ENCODE results near the gene OR2T2. TPM values are rescaled to one million over a fixed set of nuclear protein-coding genes. Genes with fewer than 3 reads are reported as not detected.
"Not testable (repeated sequence)": the region's sequence is repeated elsewhere in the genome, so short reads cannot be mapped to it uniquely, and the experiment has no call there.

The OR2T2 gene
- polyA plus RNA-seq, 3 donors: not detected

DNA sequence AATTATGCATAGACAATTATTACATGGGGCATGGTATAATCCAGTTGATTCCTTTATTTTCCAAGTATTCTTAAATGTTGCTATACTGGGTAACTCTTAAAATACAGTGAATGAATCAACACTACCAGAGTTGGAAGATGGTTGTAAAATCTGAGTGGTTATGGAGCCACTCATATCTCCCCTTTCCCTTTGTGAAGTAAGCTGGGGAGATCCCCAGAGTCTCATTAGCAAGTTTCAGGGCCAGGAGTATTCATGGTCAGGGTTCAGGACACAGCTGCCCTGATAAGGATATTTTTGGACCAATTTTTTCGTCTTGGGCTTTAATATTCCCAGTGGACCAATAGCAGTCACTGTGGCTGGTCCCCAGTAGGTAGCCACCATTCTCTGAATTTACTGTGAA lies 6.8 kb upstream of the OR2T2 start:
- H3K27ac Mint-ChIP-seq; H3K4me1 Mint-ChIP-seq; H3K4me1 ChIP-seq (ENCODE audit: control insufficient read depth in 1 of 2, insufficient read depth in 2 of 2, low read length in 2 of 2); H3K9me3 Mint-ChIP-seq; H3K4me3 ChIP-seq (replicated peaks in 1 of 3; ENCODE audit: low read depth in 2 of 3, low read length in 3 of 3); H3K27me3 Mint-ChIP-seq (ENCODE audit: low read depth in 3 of 3); DNase-seq; H3K27me3 ChIP-seq (ENCODE audit: control insufficient read depth in 2 of 2, insufficient read depth in 2 of 2, low read length in 2 of 2); H3K4me2 ChIP-seq (replicated peaks; ENCODE audit: extremely low read depth, low read length, poor library complexity, severe bottlenecking); H3K36me3 ChIP-seq (replicated peaks in 1 of 2; ENCODE audit: control insufficient read depth in 1 of 2, insufficient read depth in 2 of 2, low read length in 2 of 2); H3K79me2 ChIP-seq (ENCODE audit: insufficient read depth, low read length); H3K36me3 Mint-ChIP-seq; H4K20me1 ChIP-seq (ENCODE audit: insufficient read depth, low read length); H3K9ac ChIP-seq (ENCODE audit: insufficient read depth, low read length, poor library complexity, severe bottlenecking); intact Hi-C loops (cut with micrococcal nuclease); H3K4me3 Mint-ChIP-seq; H3K9me3 ChIP-seq (replicated peaks in 1 of 2; ENCODE audit: control insufficient read depth in 1 of 2, insufficient read depth in 1 of 2, low read length in 2 of 2); H2AFZ ChIP-seq (ENCODE audit: insufficient read depth, low read depth, low read length, poor library complexity, severe bottlenecking); H3K27ac ChIP-seq (ENCODE audit: low read depth in 1 of 2, low read length in 2 of 2): not testable (repeated sequence)
- no CpG with 5 or more reads among the region's 1 CpG for WGBS (ENCODE audit: insufficient coverage)

DNA sequence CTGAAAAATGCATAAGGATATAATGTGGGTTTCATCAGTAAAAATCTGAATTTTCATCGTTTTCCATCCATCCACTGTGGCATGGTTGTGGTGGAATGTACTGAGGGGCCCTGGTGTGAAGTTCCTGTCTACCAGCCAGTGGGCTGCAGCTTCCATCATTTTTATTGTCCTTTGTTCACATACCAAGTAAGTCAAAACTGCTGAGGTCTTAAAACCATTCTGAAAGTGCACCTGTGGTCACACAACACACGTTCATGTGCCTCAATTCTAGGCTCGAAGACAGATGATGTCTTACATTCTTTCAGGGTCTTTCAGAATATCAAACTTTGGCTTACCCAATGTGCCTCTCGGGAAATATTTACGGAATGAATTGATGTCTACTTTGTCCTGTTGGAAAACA lies 6.2 kb upstream of the OR2T2 start:
- H3K27me3 ChIP-seq (ENCODE audit: control insufficient read depth in 2 of 2, insufficient read depth in 2 of 2, low read length in 2 of 2); H3K4me3 Mint-ChIP-seq; H4K20me1 ChIP-seq (ENCODE audit: insufficient read depth, low read length); H3K9ac ChIP-seq (ENCODE audit: insufficient read depth, low read length, poor library complexity, severe bottlenecking); H3K36me3 Mint-ChIP-seq; H3K4me1 ChIP-seq (ENCODE audit: control insufficient read depth in 1 of 2, insufficient read depth in 2 of 2, low read length in 2 of 2); H3K27ac ChIP-seq (ENCODE audit: low read depth in 1 of 2, low read length in 2 of 2); intact Hi-C loops (cut with micrococcal nuclease); H3K4me1 Mint-ChIP-seq; H3K4me2 ChIP-seq (replicated peaks; ENCODE audit: extremely low read depth, low read length, poor library complexity, severe bottlenecking); H3K36me3 ChIP-seq (replicated peaks in 1 of 2; ENCODE audit: control insufficient read depth in 1 of 2, insufficient read depth in 2 of 2, low read length in 2 of 2); H3K79me2 ChIP-seq (ENCODE audit: insufficient read depth, low read length); DNase-seq; H3K27ac Mint-ChIP-seq; H3K4me3 ChIP-seq (replicated peaks in 1 of 3; ENCODE audit: low read depth in 2 of 3, low read length in 3 of 3); H3K9me3 Mint-ChIP-seq; H3K27me3 Mint-ChIP-seq (ENCODE audit: low read depth in 3 of 3); H3K9me3 ChIP-seq (replicated peaks in 1 of 2; ENCODE audit: control insufficient read depth in 1 of 2, insufficient read depth in 1 of 2, low read length in 2 of 2); H2AFZ ChIP-seq (ENCODE audit: insufficient read depth, low read depth, low read length, poor library complexity, severe bottlenecking): not testable (repeated sequence)
- 89% methylated on average over 2 of the region's 5 CpGs for WGBS (ENCODE audit: insufficient coverage)

DNA sequence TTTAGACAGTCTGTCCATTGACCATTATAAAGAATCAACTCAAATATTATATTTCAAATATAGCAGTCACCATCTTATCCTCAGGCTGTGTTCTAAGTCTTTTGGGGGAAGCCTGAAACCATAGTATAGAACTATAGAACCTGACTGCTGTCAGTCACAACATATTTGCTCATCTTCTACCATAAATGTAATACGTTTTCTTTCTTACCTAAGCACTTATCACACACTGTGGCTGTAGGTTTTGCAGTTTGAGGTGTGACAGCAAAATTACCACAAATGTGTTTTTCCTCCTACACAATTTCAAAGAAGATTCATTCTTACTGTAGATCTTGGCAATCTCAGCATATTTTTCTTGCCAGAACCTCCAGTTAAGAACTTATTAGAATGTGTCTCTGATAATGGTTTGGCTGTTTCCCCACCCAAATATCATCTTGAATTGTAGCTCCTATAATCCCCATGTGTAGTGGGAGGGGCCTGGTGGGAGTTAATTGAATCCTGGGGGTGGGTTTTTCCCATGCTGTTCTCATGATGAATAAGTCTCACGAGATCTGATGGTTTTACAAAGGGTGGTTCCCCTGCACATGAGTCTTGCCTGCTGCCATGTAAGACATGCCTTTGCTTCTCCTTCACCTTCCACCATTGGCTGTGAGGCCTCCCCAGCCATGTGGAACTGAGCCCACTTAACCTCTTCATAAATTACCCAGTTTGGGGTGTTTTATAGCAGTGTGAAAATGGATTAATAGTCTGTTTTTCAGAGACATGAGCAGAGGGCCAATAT lies 2.7 kb upstream of the OR2T2 start:
- H2AFZ ChIP-seq (ENCODE audit: insufficient read depth, low read depth, low read length, poor library complexity, severe bottlenecking); H3K9ac ChIP-seq (ENCODE audit: insufficient read depth, low read length, poor library complexity, severe bottlenecking); H3K4me3 ChIP-seq (replicated peaks in 1 of 3; ENCODE audit: low read depth in 2 of 3, low read length in 3 of 3); H3K36me3 ChIP-seq (replicated peaks in 1 of 2; ENCODE audit: control insufficient read depth in 1 of 2, insufficient read depth in 2 of 2, low read length in 2 of 2); H3K79me2 ChIP-seq (ENCODE audit: insufficient read depth, low read length); H3K27ac ChIP-seq (ENCODE audit: low read depth in 1 of 2, low read length in 2 of 2); H3K27me3 ChIP-seq (ENCODE audit: control insufficient read depth in 2 of 2, insufficient read depth in 2 of 2, low read length in 2 of 2); H3K4me1 Mint-ChIP-seq; H3K9me3 ChIP-seq (replicated peaks in 1 of 2; ENCODE audit: control insufficient read depth in 1 of 2, insufficient read depth in 1 of 2, low read length in 2 of 2); DNase-seq; H4K20me1 ChIP-seq (ENCODE audit: insufficient read depth, low read length); H3K36me3 Mint-ChIP-seq; H3K27me3 Mint-ChIP-seq (ENCODE audit: low read depth in 3 of 3); H3K27ac Mint-ChIP-seq; H3K4me1 ChIP-seq (ENCODE audit: control insufficient read depth in 1 of 2, insufficient read depth in 2 of 2, low read length in 2 of 2); H3K4me2 ChIP-seq (replicated peaks; ENCODE audit: extremely low read depth, low read length, poor library complexity, severe bottlenecking); H3K9me3 Mint-ChIP-seq; H3K4me3 Mint-ChIP-seq; intact Hi-C loops (cut with micrococcal nuclease): not testable (repeated sequence)
- WGBS (ENCODE audit: insufficient coverage): no CpG with 5 or more reads among the region's 2 CpGs

DNA sequence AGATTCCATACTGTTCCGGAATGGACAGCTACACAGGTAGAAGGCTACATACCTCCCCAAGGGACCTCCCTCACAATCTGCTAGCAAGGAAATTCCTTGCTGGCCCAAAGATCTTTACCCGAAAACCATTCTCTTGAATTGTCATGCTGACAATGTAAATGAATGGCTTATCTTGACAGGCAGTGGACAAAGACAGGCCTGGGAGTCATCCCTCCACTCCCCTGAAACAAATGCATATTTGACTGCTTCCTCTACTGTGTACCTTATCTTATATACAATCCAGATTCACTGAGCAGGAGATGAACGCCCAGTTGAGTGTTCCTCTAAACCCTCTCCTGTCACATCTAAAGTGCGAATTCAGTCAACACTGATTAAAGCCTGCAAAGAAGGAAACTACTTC lies 834 bp upstream of the OR2T2 start:
- 100% methylated on average over 2 of the region's 4 CpGs for WGBS (ENCODE audit: insufficient coverage)
- H4K20me1 ChIP-seq (ENCODE audit: insufficient read depth, low read length); H3K4me1 ChIP-seq (ENCODE audit: control insufficient read depth in 1 of 2, insufficient read depth in 2 of 2, low read length in 2 of 2); H3K79me2 ChIP-seq (ENCODE audit: insufficient read depth, low read length); H3K36me3 Mint-ChIP-seq; H3K4me3 Mint-ChIP-seq; H3K9ac ChIP-seq (ENCODE audit: insufficient read depth, low read length, poor library complexity, severe bottlenecking); H3K4me3 ChIP-seq (replicated peaks in 1 of 3; ENCODE audit: low read depth in 2 of 3, low read length in 3 of 3); H3K27me3 ChIP-seq (ENCODE audit: control insufficient read depth in 2 of 2, insufficient read depth in 2 of 2, low read length in 2 of 2); H2AFZ ChIP-seq (ENCODE audit: insufficient read depth, low read depth, low read length, poor library complexity, severe bottlenecking); H3K4me1 Mint-ChIP-seq; intact Hi-C loops (cut with micrococcal nuclease); DNase-seq; H3K27ac Mint-ChIP-seq; H3K9me3 Mint-ChIP-seq; H3K36me3 ChIP-seq (replicated peaks in 1 of 2; ENCODE audit: control insufficient read depth in 1 of 2, insufficient read depth in 2 of 2, low read length in 2 of 2); H3K27ac ChIP-seq (ENCODE audit: low read depth in 1 of 2, low read length in 2 of 2); H3K9me3 ChIP-seq (replicated peaks in 1 of 2; ENCODE audit: control insufficient read depth in 1 of 2, insufficient read depth in 1 of 2, low read length in 2 of 2); H3K27me3 Mint-ChIP-seq (ENCODE audit: low read depth in 3 of 3); H3K4me2 ChIP-seq (replicated peaks; ENCODE audit: extremely low read depth, low read length, poor library complexity, severe bottlenecking): not testable (repeated sequence)
